HepG2 (cell line): Measurements from ENCODE around the gene NGEF. TPM values are rescaled to one million over a fixed set of nuclear protein-coding genes. Genes with fewer than 3 reads are reported as not detected.

Source experiments
- CBFB ChIP-seq: sonication (generic); formaldehyde crosslinking; IDR thresholded peaks from 2 replicates; pipeline ENCODE4 v1.4.0; 2020; ENCODE audit warnings: missing genetic modification reagents
- CSRNP1 ChIP-seq: sonication (generic); formaldehyde crosslinking; IDR thresholded peaks from 2 replicates; pipeline ENCODE4 v1.8.1; 2023; ENCODE audit warnings: mild to moderate bottlenecking, missing genetic modification reagents
- DZIP1 ChIP-seq: sonication (generic); formaldehyde crosslinking; IDR thresholded peaks from 2 replicates; pipeline ENCODE4 v1.5.0; 2020; ENCODE audit warnings: mild to moderate bottlenecking, missing genetic modification reagents
- ELF3 ChIP-seq: IDR thresholded peaks from 2 replicates; pipeline ENCODE4 v1.6.1; 2016; ENCODE audit warnings: missing genetic modification reagents, missing compliant biosample characterization
- IKZF1 ChIP-seq: fragments of 450-650 bp; IDR thresholded peaks from 2 replicates; pipeline ENCODE4 v1.7.1; 2016
- SMC3 ChIP-seq: IDR thresholded peaks from 2 replicates; pipeline ENCODE4 v1.6.1; 2011; ENCODE audit warnings: low read length, improper control_type of control experiment
- SNRNP70 ChIP-seq: fragments of 200-400 bp; formaldehyde crosslinking; IDR thresholded peaks from 2 replicates; pipeline ENCODE4 v1.6.1; 2017; ENCODE audit warnings: mild to moderate bottlenecking, low read depth, low read length, moderate library complexity
- TCF7L2 ChIP-seq: IDR thresholded peaks from 2 replicates; pipeline ENCODE4 v1.6.1; 2011; ENCODE audit warnings: mild to moderate bottlenecking, low read depth, low read length, moderate library complexity
- ZBTB40 ChIP-seq, 2 experiments: fragments of 450-650 bp in 1 of 2; sonication (generic) in 1 of 2; formaldehyde crosslinking in 1 of 2; IDR thresholded peaks; 2 replicates each; pipeline versions ENCODE4 v1.6.1 to v1.8.0; 2016 to 2022; ENCODE audit warnings: antibody characterized with exemption in 1 of 2, mild to moderate bottlenecking in 1 of 2, missing genetic modification reagents in 1 of 2
- ZC3H13 ChIP-seq: sonication (generic); formaldehyde crosslinking; IDR thresholded peaks from 2 replicates; pipeline ENCODE4 v1.8.1; 2023; ENCODE audit warnings: mild to moderate bottlenecking, missing genetic modification reagents, moderate library complexity
- ZFY ChIP-seq: sonication (generic); formaldehyde crosslinking; IDR thresholded peaks from 2 replicates; pipeline ENCODE4 v1.4.0; 2020; ENCODE audit warnings: missing genetic modification reagents
- ZNF253 ChIP-seq: sonication (generic); formaldehyde crosslinking; IDR thresholded peaks from 2 replicates; pipeline ENCODE4 v1.8.0; 2022; ENCODE audit warnings: mild to moderate bottlenecking, missing genetic modification reagents, borderline replicate concordance
- ZNF260 ChIP-seq: sonication (generic); formaldehyde crosslinking; IDR thresholded peaks from 2 replicates; pipeline ENCODE4 v1.4.0; 2020; ENCODE audit warnings: missing genetic modification reagents, low read depth, mild to moderate bottlenecking, borderline replicate concordance
- ZNF501 ChIP-seq: sonication (generic); formaldehyde crosslinking; IDR thresholded peaks from 2 replicates; pipeline ENCODE4 v1.5.1; 2020; ENCODE audit warnings: mild to moderate bottlenecking, moderate library complexity, missing genetic modification reagents
- ZNF558 ChIP-seq: sonication (generic); formaldehyde crosslinking; IDR thresholded peaks from 2 replicates; pipeline ENCODE4 v1.9.0; 2022; ENCODE audit warnings: mild to moderate bottlenecking, missing genetic modification reagents, borderline replicate concordance
- ZNF768 ChIP-seq: sonication (generic); formaldehyde crosslinking; IDR thresholded peaks from 2 replicates; pipeline ENCODE4 v1.4.0; 2020; ENCODE audit warnings: missing genetic modification reagents
- polyA plus RNA-seq, 8 experiments: library from polyadenylated mRNA; depleted of rRNA in 3 of 8; stranded (reverse) in 7 of 8; unstranded in 1 of 8; fragments of >200 nt; fragmentation: Illumina TruSeq in 4 of 8; extraction: Trizol in 4 of 8; gene quantifications; 2 replicates each; pipeline versions ENCODE4 v1.2.1 to v1.2.3, GENCODE V29; 2011 to 2016; ENCODE audit warnings: low read depth in 4 of 8, missing spikeins in 1 of 8, mixed read lengths in 1 of 8; ENCODE audit not compliant: insufficient read depth in 1 of 8
- total RNA-seq, 5 experiments: library from RNA; depleted of rRNA; stranded (reverse); fragments of >200 nt; fragmentation: Illumina TruSeq; extraction: Trizol; gene quantifications; 2 replicates each; pipeline ENCODE4 v1.2.3, GENCODE V29; 2016; ENCODE audit warnings: low read depth in 1 of 5

NGEF gene
- total and polyA plus RNA-seq, 2 of the 13 experiments (the other 11 are each of a cell fraction or from before 2014, with no cell fraction given), result 14.4 to 36.9 TPM

- no peak for TF ChIP-seq ZBTB40 (IDR thresholded peaks at IDR 0.05)
- no peak for TF ChIP-seq ZBTB40 (CRISPR knock-in tag; IDR thresholded peaks at IDR 0.05)
- no peak for TF ChIP-seq ZNF260
- TF ChIP-seq CSRNP1 (CRISPR knock-in tag), result no peak
- no peak for TF ChIP-seq ZC3H13 (CRISPR knock-in tag)
- TF ChIP-seq IKZF1, result no peak
- peak; percentile 37; the same call in 1 of the 2 replicates for TF ChIP-seq ZNF768 (CRISPR knock-in tag)
- no peak for TF ChIP-seq ZNF558 (CRISPR knock-in tag)
- peak; percentile 69; the same call in 1 of the 2 replicates for TF ChIP-seq SMC3
- no peak for TF ChIP-seq ZNF253
- TF ChIP-seq TCF7L2, result no peak
- no peak for TF ChIP-seq DZIP1 (CRISPR knock-in tag)
- TF ChIP-seq ZFY (CRISPR knock-in tag), result 0 out of 2 replicates have a peak, but pooled peaks have one; percentile 22
- no peak for TF ChIP-seq SNRNP70
- TF ChIP-seq CBFB (CRISPR knock-in tag), result no peak
- peak; percentile 47; the same call in 1 of the 2 replicates for TF ChIP-seq ZNF501 (CRISPR knock-in tag)
- no peak for TF ChIP-seq ELF3
Observed at GRCh38 chr2:233053928-233054784, 41.1 kb upstream of the NGEF start (continued).
